ENCODE data around the gene FUCA1. TPM values are rescaled to one million over a fixed set of nuclear protein-coding genes. Genes with fewer than 3 reads are reported as not detected.
"Not testable (repeated sequence)": the region's sequence is repeated elsewhere in the genome, so short reads cannot be mapped to it uniquely, and the experiment has no call there.

Gene FUCA1
- total RNA-seq, 2 donors from 2014 or later: 21.3 to 27.0 TPM

- intact Hi-C loops (cut with DNase I): no loop called here
- ATAC-seq: no peak
- H3K36me3 ChIP-seq (replicated peaks in 1 of 2; ENCODE audit: insufficient read depth in 1 of 2, low read depth in 2 of 2): no peaks in the 10 kb centered on the region
- no peak overlapping the region for H3K27ac ChIP-seq
- peaks cover 13% of the 10 kb centered on the region for H3K4me1 ChIP-seq
- H3K27me3 ChIP-seq: no peaks in the 10 kb centered on the region
- peak in 1 of 4 donors; percentile 2 for DNase-seq
- H3K4me3 ChIP-seq: no peak overlapping the region
- 5 to 7% methylated on average over 11 to 13 of the region's 13 CpGs for WGBS, 2 donors
- no peaks in the 10 kb centered on the region for H3K9me3 ChIP-seq
- TF ChIP-seq POLR2A (IDR thresholded peaks at IDR 0.05) (no peak), CTCF (IDR thresholded peaks at IDR 0.05) (no peak)
These were observed 30.2 kb downstream of the FUCA1 start for GRCh38 chr1:23837908-23838307.

GRCh38 chr1:23836037-23836436 lies 32.1 kb downstream of the FUCA1 start:
- no peak for TF ChIP-seq POLR2A (IDR thresholded peaks at IDR 0.05)
- no peak for TF ChIP-seq CTCF (IDR thresholded peaks at IDR 0.05)
- intact Hi-C loops (cut with DNase I): no loop called here
- Histone ChIP-seq H3K4me3 (no peak overlapping the region), H3K4me1 (peaks cover 13% of the 10 kb centered on the region), H3K27me3 (no peaks in the 10 kb centered on the region), H3K9me3 (no peaks in the 10 kb centered on the region), H3K27ac (no peak overlapping the region), H3K36me3 (replicated peaks in 1 of 2; ENCODE audit: insufficient read depth in 1 of 2, low read depth in 2 of 2) (no peaks in the 10 kb centered on the region)
- 57 to 60% methylated on average over 3 of the region's 3 CpGs for WGBS, 2 donors
- ATAC-seq (no peak), DNase-seq (no peak)

GRCh38 chr1:23834156-23834555 lies 33.9 kb downstream of the FUCA1 start:
- DNase-seq; ATAC-seq; H3K36me3 ChIP-seq (replicated peaks in 1 of 2; ENCODE audit: insufficient read depth in 1 of 2, low read depth in 2 of 2); H3K27ac ChIP-seq; H3K9me3 ChIP-seq; H3K4me3 ChIP-seq; H3K27me3 ChIP-seq; intact Hi-C loops (cut with DNase I): not testable (repeated sequence)
- H3K4me1 ChIP-seq: peaks cover 13% of the 10 kb centered on the region
- WGBS, 2 donors: 69 to 72% methylated on average over 6 of the region's 6 CpGs

GRCh38 chr1:23827717-23828116 lies 40.4 kb downstream of the FUCA1 start:
- intact Hi-C loops (cut with DNase I): no loop called here
- H3K27me3 ChIP-seq: no peaks in the 10 kb centered on the region
- WGBS, 2 donors: 87 to 96% methylated on average over 1 of the region's 1 CpG
- H3K4me1 ChIP-seq: peaks cover 10% of the 10 kb centered on the region
- ATAC-seq: no peak
- no peaks in the 10 kb centered on the region for H3K36me3 ChIP-seq (replicated peaks in 1 of 2; ENCODE audit: insufficient read depth in 1 of 2, low read depth in 2 of 2)
- no peaks in the 10 kb centered on the region for H3K9me3 ChIP-seq
- no peak overlapping the region for H3K27ac ChIP-seq
- H3K4me3 ChIP-seq: no peak overlapping the region
- TF ChIP-seq POLR2A (IDR thresholded peaks at IDR 0.05) (no peak), CTCF (IDR thresholded peaks at IDR 0.05) (no peak)
- DNase-seq: no peak

GRCh38 chr1:23826590-23826989 lies 41.5 kb downstream of the FUCA1 start:
- H3K27me3 ChIP-seq; ATAC-seq; H3K9me3 ChIP-seq; H3K36me3 ChIP-seq (replicated peaks in 1 of 2; ENCODE audit: insufficient read depth in 1 of 2, low read depth in 2 of 2); H3K27ac ChIP-seq; DNase-seq; intact Hi-C loops (cut with DNase I); H3K4me3 ChIP-seq: not testable (repeated sequence)
- 91% methylated on average over 13 of the region's 13 CpGs for WGBS, 2 donors
- peaks cover 10% of the 10 kb centered on the region for H3K4me1 ChIP-seq

GRCh38 chr1:23825762-23826522 lies 42.1 kb downstream of the FUCA1 start:
- Histone ChIP-seq H3K36me3 (replicated peaks in 1 of 2; ENCODE audit: insufficient read depth in 1 of 2, low read depth in 2 of 2) (no peaks in the 10 kb centered on the region), H3K27ac (peak overlapping the region in 3 of 4 donors; percentile 78 to 94 (median 90)), H3K9me3 (no peaks in the 10 kb centered on the region), H3K27me3 (no peaks in the 10 kb centered on the region), H3K4me1 (peaks cover 10% of the 10 kb centered on the region), H3K4me3 (peak overlapping the region in 1 of 2 donors; percentile 99)
- intact Hi-C loops (cut with DNase I): no loop called here
- TF ChIP-seq POLR2A (IDR thresholded peaks at IDR 0.05) (no peak), CTCF (IDR thresholded peaks at IDR 0.05) (no peak)
- 44 to 49% methylated on average over 23 to 24 of the region's 24 CpGs for WGBS, 2 donors
- DNase-seq (no peak), ATAC-seq (peak; percentile 10)
